ENCODE measurements around the gene IRF4.

GRCh38 chr6:389143-389542 lies 2.4 kb upstream of the IRF4 start:
- TF ChIP-seq EZH2 (IDR thresholded peaks at IDR 0.05; ENCODE audit: borderline replicate concordance, insufficient read depth, low read depth, low read length, poor library complexity, severe bottlenecking) (no peak), CTCF (IDR thresholded peaks at IDR 0.05) (no peak)

Data from B cell (primary cell).